ENCODE data around the gene HKDC1. TPM values are rescaled to one million over a fixed set of nuclear protein-coding genes. Genes with fewer than 3 reads are reported as not detected.

Gene HKDC1
- total RNA-seq, 2 donors from 2014 or later: 0.35 TPM; not detected in 1

- Histone ChIP-seq H3K9me3 (no peaks in the 10 kb centered on the region), H3K4me1 (peaks cover 0 to 23% of the 10 kb centered on the region in 2 donors), H3K36me3 (no peaks in the 10 kb centered on the region), H3K27me3 (no peaks in the 10 kb centered on the region), H3K27ac (peak within 1 kb of the TSS; percentile 86 to 95), H3K4me3 (peak within 1 kb of the TSS; percentile 94 to 96)
- peak in 1 of 2 donors; percentile 12 for TF ChIP-seq CTCF (IDR thresholded peaks at IDR 0.05)
- DNase-seq (ENCODE audit: low spot score): peak; percentile 94
Measured at GRCh38 chr10:69179743-69180524, 40.2 kb upstream of the HKDC1 start, which contains the start of gene SUPV3L1. SUPV3L1 (plus strand) TSS chr10:69180234; CDS start chr10:69180292, 58 bp downstream.

- Histone ChIP-seq H3K36me3 (peaks cover under 1% of the 10 kb centered on the region), H3K4me3 (peak overlapping the region; percentile 94 to 96), H3K9me3 (no peaks in the 10 kb centered on the region), H3K27me3 (no peaks in the 10 kb centered on the region), H3K27ac (peak overlapping the region; percentile 86 to 95), H3K4me1 (peaks cover 0 to 23% of the 10 kb centered on the region in 2 donors)
- no peak for TF ChIP-seq CTCF (IDR thresholded peaks at IDR 0.05)
- DNase-seq (ENCODE audit: low spot score): no peak
Measured at GRCh38 chr10:69180525-69181204, 39.5 kb upstream of the HKDC1 start.

GRCh38 chr10:69181433-69181832 lies 38.7 kb upstream of the HKDC1 start:
- TF ChIP-seq CTCF (IDR thresholded peaks at IDR 0.05): no peak
- DNase-seq (ENCODE audit: low spot score): no peak
- H3K4me3 ChIP-seq: peak overlapping the region; percentile 94 to 96
- H3K27ac ChIP-seq: no peak overlapping the region
- no peaks in the 10 kb centered on the region for H3K27me3 ChIP-seq
- H3K9me3 ChIP-seq: no peaks in the 10 kb centered on the region
- peaks cover 8% of the 10 kb centered on the region for H3K36me3 ChIP-seq
- peaks cover 0 to 23% of the 10 kb centered on the region in 2 donors for H3K4me1 ChIP-seq

- peaks cover 14% of the 10 kb centered on the region for H3K36me3 ChIP-seq
- no peak overlapping the region for H3K27ac ChIP-seq
- H3K4me3 ChIP-seq: no peak overlapping the region
- no peak for TF ChIP-seq CTCF (IDR thresholded peaks at IDR 0.05)
- H3K9me3 ChIP-seq: no peaks in the 10 kb centered on the region
- DNase-seq (ENCODE audit: low spot score): no peak
- H3K4me1 ChIP-seq: peaks cover 0 to 23% of the 10 kb centered on the region in 2 donors
- no peaks in the 10 kb centered on the region for H3K27me3 ChIP-seq
Measured at GRCh38 chr10:69182005-69182404, 38.1 kb upstream of the HKDC1 start.

GRCh38 chr10:69186524-69186923 lies 33.6 kb upstream of the HKDC1 start:
- Histone ChIP-seq H3K4me1 (peaks cover 0 to 7% of the 10 kb centered on the region in 2 donors), H3K27me3 (no peaks in the 10 kb centered on the region), H3K9me3 (no peaks in the 10 kb centered on the region), H3K27ac (no peak overlapping the region), H3K4me3 (no peak overlapping the region), H3K36me3 (peaks cover 42% of the 10 kb centered on the region)
- TF ChIP-seq CTCF (IDR thresholded peaks at IDR 0.05): no peak
- no peak for DNase-seq (ENCODE audit: low spot score)

Data from right atrium auricular region (tissue), 2 donors.